ENCODE measurements around the gene LRP6.

- TF ChIP-seq CTCF (IDR thresholded peaks at IDR 0.05) (no peak), POLR2A (IDR thresholded peaks at IDR 0.05) (no peak), POLR2AphosphoS5 (IDR thresholded peaks at IDR 0.05) (no peak)
Observed at GRCh38 chr12:12229556-12230092, 37.2 kb downstream of the LRP6 start.

Data from prostate gland (tissue), 2 donors.